HL-60 (cell line): ENCODE results near the gene PLEKHA5.

Source experiments
- DNase-seq, 2 experiments: peaks; one replicate each; pipeline ENCODE4 v3.0.0-alpha.2; 2010 to 2020; ENCODE audit warnings: low read depth in 1 of 2, low spot score in 1 of 2
- H3K27ac ChIP-seq: fragments of 250-450 bp; sonication (Bioruptor Pico); replicated peaks from 2 replicates; pipeline ENCODE4 v1.5.1; 2020; ENCODE audit warnings: mild to moderate bottlenecking, moderate library complexity
- H3K27me3 ChIP-seq: fragments of 250-450 bp; sonication (Bioruptor Pico); 2 replicates; pipeline ENCODE4 v1.5.1; 2021; ENCODE audit warnings: mild to moderate bottlenecking, moderate library complexity; ENCODE audit not compliant: insufficient read depth, poor library complexity, severe bottlenecking
- H3K4me3 ChIP-seq: replicated peaks from 2 replicates; pipeline ENCODE4 v1.5.1; 2011; ENCODE audit warnings: mild to moderate bottlenecking, control low read depth, low read length; ENCODE audit not compliant: insufficient read depth
- GABPA ChIP-seq: IDR thresholded peaks from 2 replicates; pipeline ENCODE4 v1.6.1; 2012; ENCODE audit warnings: low read depth
- POLR2AphosphoS5 ChIP-seq: IDR thresholded peaks from 2 replicates; pipeline ENCODE4 v1.6.1; 2012; ENCODE audit warnings: low read depth
- REST ChIP-seq: IDR thresholded peaks from 2 replicates; pipeline ENCODE4 v1.6.1; 2012; ENCODE audit warnings: low read depth; ENCODE audit not compliant: insufficient replicate concordance
- SPI1 ChIP-seq: IDR thresholded peaks from 2 replicates; pipeline ENCODE4 v1.6.1; 2012; ENCODE audit warnings: low read depth, mild to moderate bottlenecking, borderline replicate concordance
- TF ChIP-seq, protein P1 (sequence below): IDR thresholded peaks from one replicate; pipeline ENCODE4 v1.5.1; 2011; ENCODE audit warnings: low read length, control low read depth, inconsistent platforms; ENCODE audit not compliant: insufficient read depth

PLEKHA5 gene

DNA sequence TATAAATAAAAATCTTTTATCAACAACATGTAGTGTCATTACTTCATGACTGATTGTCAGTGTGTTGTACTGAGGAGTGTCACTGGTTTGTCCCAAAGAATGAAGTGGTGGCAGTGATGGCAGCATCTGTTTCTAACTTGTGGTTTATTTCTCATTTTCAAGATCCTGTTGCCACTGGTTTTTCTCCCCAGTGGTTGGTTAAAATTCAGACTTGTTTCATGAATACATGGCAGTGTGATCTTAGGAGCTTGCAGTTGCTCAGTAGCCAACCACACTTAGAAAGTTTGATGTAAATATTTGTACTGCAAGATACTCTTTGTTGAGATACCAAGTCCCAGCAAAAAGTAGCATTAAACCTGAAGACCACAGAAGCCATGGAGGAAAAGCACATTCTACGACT lies 69.8 kb downstream of the PLEKHA5 start:
- TF ChIP-seq GABPA = no peak
- no peak for TF ChIP-seq POLR2AphosphoS5
- no peak for TF ChIP-seq SPI1
- TF ChIP-seq, protein P1, sequence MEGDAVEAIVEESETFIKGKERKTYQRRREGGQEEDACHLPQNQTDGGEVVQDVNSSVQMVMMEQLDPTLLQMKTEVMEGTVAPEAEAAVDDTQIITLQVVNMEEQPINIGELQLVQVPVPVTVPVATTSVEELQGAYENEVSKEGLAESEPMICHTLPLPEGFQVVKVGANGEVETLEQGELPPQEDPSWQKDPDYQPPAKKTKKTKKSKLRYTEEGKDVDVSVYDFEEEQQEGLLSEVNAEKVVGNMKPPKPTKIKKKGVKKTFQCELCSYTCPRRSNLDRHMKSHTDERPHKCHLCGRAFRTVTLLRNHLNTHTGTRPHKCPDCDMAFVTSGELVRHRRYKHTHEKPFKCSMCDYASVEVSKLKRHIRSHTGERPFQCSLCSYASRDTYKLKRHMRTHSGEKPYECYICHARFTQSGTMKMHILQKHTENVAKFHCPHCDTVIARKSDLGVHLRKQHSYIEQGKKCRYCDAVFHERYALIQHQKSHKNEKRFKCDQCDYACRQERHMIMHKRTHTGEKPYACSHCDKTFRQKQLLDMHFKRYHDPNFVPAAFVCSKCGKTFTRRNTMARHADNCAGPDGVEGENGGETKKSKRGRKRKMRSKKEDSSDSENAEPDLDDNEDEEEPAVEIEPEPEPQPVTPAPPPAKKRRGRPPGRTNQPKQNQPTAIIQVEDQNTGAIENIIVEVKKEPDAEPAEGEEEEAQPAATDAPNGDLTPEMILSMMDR = no peak
- no peak for TF ChIP-seq REST
- no peak for DNase-seq
- no peak overlapping the region for H3K4me3 ChIP-seq
- no peak overlapping the region for H3K27ac ChIP-seq
- no peaks in the 10 kb centered on the region for H3K27me3 ChIP-seq

- no peak for DNase-seq
- H3K27ac ChIP-seq = no peak overlapping the region
- TF ChIP-seq SPI1 (no peak), REST (no peak), POLR2AphosphoS5 (no peak)
- no peaks in the 10 kb centered on the region for H3K27me3 ChIP-seq
- no peak overlapping the region for H3K4me3 ChIP-seq
Observed at GRCh38 chr12:19200261-19200660, 70.7 kb downstream of the PLEKHA5 start.

DNA sequence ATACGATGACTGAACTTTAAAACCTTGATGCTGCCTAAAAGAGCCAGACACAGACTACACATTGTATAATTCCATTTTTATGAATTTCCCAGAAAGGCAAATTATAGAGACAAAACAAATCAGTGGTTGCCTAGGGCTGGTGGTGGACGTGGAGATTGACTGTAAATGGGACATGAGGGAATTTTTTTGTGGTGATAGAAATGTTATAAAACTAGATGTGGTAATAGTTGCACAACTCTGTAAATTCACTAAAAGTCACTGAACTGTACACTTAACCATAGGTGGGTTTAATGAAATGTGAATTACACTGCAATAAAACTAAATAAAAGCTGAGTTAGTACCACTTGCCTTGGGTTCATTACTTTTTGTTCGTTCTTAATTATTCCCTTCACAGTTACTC lies 72.1 kb downstream of the PLEKHA5 start:
- H3K27ac ChIP-seq = no peak overlapping the region
- no peak overlapping the region for H3K4me3 ChIP-seq
- no peak for TF ChIP-seq REST
- TF ChIP-seq GABPA = no peak
- TF ChIP-seq, protein P1 = no peak
- TF ChIP-seq SPI1 = no peak
- TF ChIP-seq POLR2AphosphoS5 = no peak
- H3K27me3 ChIP-seq = no peaks in the 10 kb centered on the region
- DNase-seq = no peak

GRCh38 chr12:19203013-19203412 lies 73.5 kb downstream of the PLEKHA5 start:
- no peak for DNase-seq
- TF ChIP-seq, protein P1 = no peak
- TF ChIP-seq GABPA = no peak
- TF ChIP-seq REST = no peak
- no peak for TF ChIP-seq SPI1
- no peak for TF ChIP-seq POLR2AphosphoS5
- Histone ChIP-seq H3K4me3 (no peak overlapping the region), H3K27me3 (no peaks in the 10 kb centered on the region), H3K27ac (no peak overlapping the region)
